Non-pigmented ciliary epithelial cell (primary cell): ENCODE results near the gene TMEM183A.
"Not testable (repeated sequence)": the region's sequence is repeated elsewhere in the genome, so short reads cannot be mapped to it uniquely, and the experiment has no call there.

Experiments used
- DNase-seq: peaks from one replicate; pipeline ENCODE4 v3.0.0-alpha.2; 2010; ENCODE audit warnings: low read depth

TMEM183A gene

GRCh38 chr1:203006948-203007871 is at the start of gene TMEM183A:
Gene TMEM183A, plus strand, starts transcription at chr1:203007374. Its CDS starts 92 bp downstream, at chr1:203007466.
- peak; percentile 86 for DNase-seq

- DNase-seq, result no peak
Measured at GRCh38 chr1:202957733-202958543, 49.2 kb upstream of the TMEM183A start, which contains the start of gene ADIPOR1. Gene ADIPOR1, minus strand, starts transcription at chr1:202958312. Its CDS starts 7,242 bp downstream, at chr1:202951070.

DNA sequence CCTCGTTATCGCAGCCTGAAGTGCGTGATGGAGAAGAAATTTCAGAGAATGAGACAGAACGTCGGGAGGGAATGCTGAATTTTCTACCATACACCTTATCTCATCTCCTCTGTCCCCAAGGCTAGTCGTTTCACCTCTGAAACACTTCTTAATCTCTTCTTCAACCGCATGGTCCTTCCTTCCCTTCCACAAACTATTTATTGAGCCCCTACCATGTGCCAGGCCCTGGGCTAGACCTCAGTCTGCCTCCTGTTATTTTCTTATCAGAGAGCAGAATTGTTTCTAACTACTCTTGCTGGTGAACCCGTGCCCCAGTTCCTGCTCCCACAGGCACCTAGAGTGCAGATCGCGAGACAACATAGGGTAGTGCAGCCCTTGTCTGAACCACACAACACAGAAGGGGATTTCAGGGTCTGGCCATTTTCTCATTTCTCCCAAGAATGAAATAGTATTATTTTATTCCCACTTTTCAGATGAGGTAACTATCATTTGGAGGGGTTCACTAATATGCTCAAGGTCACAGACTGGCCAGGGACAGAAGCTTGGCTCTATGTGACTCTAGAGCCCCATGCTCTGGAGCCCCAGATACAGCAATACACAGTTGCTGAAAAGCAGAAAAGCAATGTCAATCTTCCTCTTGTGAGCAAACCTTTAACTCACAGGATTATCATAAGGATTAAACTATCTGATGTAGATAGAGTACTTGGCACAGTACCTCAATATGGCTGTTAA is 48.5 kb upstream of the TMEM183A start:
- DNase-seq, result no peak

GRCh38 chr1:202959276-202959620 is 47.9 kb upstream of the TMEM183A start:
- no peak for DNase-seq

GRCh38 chr1:202961220-202961880 is 45.8 kb upstream of the TMEM183A start:
- DNase-seq, result no peak

DNA sequence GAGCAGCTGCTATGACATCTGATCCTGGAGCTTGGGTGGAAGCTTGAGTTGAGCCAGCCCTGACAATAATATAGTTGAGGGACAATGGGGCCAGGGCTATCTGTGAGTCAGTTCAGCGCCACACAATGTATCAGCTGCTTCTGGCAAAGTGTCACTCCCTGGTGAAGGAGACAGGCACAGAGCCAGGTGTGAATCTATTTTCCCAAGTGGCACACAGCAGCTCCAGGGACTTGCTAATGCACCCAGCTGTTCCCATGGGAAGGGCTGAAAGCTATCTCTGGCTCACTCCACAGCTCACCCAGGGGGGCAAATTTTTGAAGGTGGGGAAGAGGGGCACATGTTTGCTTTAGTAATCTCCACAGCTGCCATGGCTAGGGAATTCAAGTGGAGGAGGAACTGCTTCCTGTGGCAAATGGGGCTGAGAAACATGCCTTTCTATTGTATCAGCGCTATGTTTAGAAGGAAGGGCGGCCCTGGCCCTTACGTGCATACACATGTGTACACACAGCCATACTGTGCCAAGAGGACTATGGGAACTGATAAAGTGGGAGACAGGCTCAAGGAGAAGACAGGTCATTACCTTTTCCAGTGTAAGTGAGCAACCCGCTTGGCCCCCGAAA is 42.3 kb upstream of the TMEM183A start:
- DNase-seq, result no peak

GRCh38 chr1:202965422-202965821 is 41.8 kb upstream of the TMEM183A start:
- no peak for DNase-seq

DNA sequence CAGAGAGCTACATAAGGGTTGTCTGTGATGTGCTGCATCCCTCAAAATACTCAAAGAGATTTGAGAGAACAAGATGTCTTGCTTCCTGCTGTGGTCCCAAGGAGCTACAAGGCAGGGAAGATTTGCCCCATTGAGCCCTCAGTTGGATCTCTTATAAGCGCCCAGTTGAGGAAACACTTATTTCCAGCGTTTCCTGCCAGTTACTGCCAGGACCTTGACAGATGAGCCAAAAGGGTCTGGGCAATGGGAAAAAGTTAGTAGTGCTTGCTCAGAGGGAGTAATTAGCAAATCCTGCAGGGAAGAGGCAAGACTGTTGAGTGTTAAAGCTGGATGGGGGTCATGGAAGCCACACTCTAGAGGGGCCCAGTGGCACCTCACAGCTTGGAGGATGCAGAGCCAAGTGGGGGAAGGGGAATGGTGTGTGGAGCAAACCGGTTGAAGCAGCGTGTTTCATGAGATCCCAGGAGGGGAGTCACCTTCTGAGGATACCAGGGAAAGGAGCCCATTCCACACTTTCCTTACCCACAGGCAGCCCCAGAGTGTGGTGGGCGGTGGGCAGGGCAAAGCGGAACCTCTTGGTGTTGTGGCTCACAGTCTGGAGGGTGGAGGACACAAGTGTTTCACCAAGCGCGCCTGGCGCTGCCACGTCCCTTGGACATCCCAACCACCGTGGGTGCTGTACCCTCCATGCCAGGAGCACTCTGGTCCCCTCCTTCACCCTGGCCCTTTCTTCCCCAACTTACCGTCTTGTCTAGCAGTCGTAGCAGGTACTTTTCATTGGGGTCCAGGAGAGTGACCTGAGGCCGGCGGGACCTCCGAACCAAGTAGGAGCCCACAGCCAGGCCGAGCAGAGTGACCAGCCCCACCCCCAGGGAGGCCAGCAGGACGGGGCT is 40.9 kb upstream of the TMEM183A start:
- DNase-seq, result no peak

GRCh38 chr1:202967684-202968281 is 39.4 kb upstream of the TMEM183A start:
- no peak for DNase-seq

DNA sequence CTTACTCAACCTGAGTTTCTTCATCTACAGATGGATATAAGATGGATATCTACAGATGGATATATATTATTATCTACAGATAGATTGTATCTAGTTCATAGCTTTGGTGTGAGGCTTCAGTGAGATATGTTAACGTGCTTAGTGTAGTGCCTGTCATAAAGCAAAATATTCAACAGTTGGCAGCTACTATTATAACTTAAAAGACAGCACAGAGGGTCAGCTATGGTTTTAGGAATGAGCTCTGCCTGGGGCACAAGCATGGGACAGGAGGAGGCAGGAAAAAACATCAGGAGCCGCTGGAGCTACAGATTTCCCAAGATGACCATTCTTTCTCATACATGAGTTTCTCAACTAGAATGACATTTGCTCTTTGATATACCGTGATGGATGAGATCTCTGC is 38.8 kb upstream of the TMEM183A start:
- DNase-seq, result no peak

GRCh38 chr1:202968895-202969295 is 38.3 kb upstream of the TMEM183A start:
- DNase-seq, result no peak

DNA sequence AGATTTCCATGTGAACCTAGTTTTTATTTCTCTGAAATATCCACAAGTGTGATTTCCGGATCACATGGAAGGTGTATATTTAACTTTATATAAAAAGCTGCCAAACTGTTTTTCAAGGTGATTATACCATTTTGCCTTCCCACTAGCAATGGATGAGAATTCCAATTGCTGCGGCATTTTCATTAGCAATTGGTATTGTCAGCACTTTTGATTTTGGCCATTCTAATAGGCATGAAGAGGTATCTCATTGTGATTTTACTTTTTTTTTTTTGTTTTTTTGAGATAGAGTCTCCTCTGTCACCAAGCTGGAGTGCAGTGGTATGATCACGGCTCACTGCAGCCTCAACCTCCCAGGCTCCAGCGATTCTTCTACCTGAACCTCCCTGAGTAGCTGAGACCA is 35.1 kb upstream of the TMEM183A start:
- DNase-seq, result no peak

DNA sequence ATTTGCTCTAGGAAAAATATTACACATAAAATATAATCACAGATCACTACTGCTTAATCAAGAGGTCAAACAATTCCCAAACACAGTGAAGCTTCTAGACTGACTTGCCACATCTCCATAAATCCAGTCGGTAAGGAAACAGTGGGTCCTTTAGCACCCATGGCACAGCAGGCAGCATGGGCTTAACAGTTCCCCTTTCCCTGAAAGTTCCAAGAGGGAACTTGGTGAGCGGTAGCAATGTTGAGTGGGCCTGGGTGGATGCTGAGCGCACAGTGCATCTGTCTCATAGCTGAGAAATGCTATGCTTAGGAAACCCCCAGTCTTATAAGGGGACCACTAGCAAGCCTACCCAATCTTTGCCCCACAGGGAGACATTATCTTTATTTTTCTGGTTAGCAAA is 32.3 kb upstream of the TMEM183A start:
- no peak for DNase-seq

- no peak for DNase-seq
Measured at GRCh38 chr1:202976633-202977032, 30.5 kb upstream of the TMEM183A start.

DNA sequence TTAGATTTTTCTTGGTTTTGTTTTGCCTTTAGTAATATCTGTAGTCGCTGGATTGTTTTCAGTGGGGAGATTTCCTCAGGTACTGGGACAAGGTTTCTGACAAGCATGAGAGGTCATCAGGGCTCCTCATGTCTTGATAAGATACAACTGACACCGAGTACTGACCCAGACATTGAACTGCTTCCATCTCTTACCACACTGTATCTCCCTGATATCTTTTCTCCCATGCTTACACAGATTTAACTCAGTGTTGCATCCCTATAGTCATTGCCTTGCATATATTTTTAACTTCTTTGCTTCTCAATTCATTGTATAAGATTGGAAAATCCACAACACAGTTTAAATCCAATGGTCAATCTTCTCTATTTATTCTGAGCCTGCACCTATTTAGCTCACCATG is 27.7 kb upstream of the TMEM183A start:
- no peak for DNase-seq

DNA sequence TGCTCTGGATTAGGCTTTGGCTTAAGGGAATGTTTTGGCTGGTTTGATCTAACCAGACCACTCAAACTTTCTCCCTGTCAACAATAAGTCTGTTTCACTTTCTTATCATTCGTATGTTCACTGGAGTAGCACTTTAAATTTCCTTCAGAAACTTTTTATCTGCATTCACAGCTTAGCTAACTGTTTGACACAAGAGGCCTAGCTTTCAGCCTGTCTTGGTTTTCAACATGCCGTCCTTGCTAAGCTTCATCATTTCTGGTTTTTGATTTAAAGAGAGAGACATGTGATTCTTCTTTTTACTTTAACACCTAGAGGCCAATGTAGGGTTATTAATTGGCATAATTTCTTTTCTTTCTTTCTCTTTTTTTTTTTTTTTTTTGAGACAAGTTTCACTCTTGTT is 25.2 kb upstream of the TMEM183A start:
- no peak for DNase-seq

DNA sequence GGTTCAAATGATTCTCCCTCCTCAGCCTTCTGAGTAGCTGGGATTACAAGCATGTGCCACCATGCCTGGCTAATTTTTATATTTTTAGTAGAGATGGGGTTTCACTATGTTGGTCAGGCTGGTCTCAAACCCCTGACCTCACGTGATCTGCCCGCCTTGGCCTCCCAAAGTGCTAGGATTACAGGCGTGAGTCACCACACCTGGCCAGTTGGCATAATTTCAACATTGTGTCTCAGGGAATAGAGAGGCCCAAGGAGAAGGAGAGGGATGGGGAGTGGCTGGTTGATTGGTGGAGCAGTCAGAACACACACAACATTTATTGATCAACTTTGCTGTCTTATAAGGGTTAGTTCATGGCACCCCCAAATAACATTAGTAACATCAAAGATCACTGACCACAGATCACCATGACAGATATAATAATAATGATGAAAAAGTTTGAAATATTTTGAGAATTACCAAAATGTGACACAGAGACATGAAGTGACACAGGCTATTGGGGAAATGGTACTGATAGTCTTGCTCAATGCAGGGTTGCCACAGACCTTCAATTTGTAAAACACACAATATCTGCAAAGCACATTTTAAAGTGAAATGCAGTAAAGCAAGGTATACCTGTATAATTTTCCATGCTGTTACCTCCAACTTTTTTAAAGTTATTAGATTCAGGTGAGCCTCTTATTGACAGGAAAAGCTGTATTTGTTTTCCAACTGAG is 24.3 kb upstream of the TMEM183A start:
- DNase-seq, result no peak

- not testable (repeated sequence) for DNase-seq
Measured at GRCh38 chr1:202986120-202986519, 21.1 kb upstream of the TMEM183A start.

GRCh38 chr1:202987255-202987654 is 19.9 kb upstream of the TMEM183A start:
- DNase-seq, result no peak
